Tibial artery (tissue), 4 donors: ENCODE data around the gene KAT2B.

Experiments
- DNase-seq, 2 donors: peaks; one replicate each; pipeline ENCODE4 v3.0.0-alpha.2; 2019
- H3K27ac ChIP-seq, 2 donors: fragments of 200-600 bp; sonication (generic) in 1 of 2; 1 replicate in 1 of 2; 2 replicates in 1 of 2; pipeline ENCODE4 v1.5.1; 2018 to 2019; ENCODE audit warnings: mild to moderate bottlenecking in 1 of 2
- H3K27me3 ChIP-seq, 2 donors: fragments of 200-600 bp; sonication (generic) in 1 of 2; one replicate each; pipeline versions ENCODE4 v1.5.1 to v1.6.0; 2016 to 2019
- H3K36me3 ChIP-seq, 3 donors: fragments of 200-600 bp; sonication (generic) in 2 of 3; one replicate each; pipeline ENCODE4 v1.5.1; 2016 to 2019; ENCODE audit warnings: mild to moderate bottlenecking in 2 of 3
- H3K4me1 ChIP-seq, 4 donors: fragments of 200-600 bp; sonication (generic) in 2 of 4; 1 replicate in 3 of 4; 2 replicates in 1 of 4; pipeline ENCODE4 v1.5.1; 2016 to 2019
- H3K4me3 ChIP-seq, 2 donors: fragments of 200-600 bp; sonication (generic) in 1 of 2; 1 replicate in 1 of 2; 2 replicates in 1 of 2; pipeline ENCODE4 v1.5.1; 2018 to 2019; ENCODE audit warnings: mild to moderate bottlenecking in 2 of 2
- H3K9me3 ChIP-seq, 3 donors: fragments of 200-600 bp; sonication (generic) in 1 of 3; one replicate each; pipeline ENCODE4 v1.5.1; 2016 to 2019
- CTCF ChIP-seq, 2 experiments: fragments of 200-600 bp in 1 of 2; fragments of 450-650 bp in 1 of 2; IDR thresholded peaks; one replicate each; pipeline ENCODE4 v1.5.1; 2017 to 2019; ENCODE audit warnings: antibody characterized with exemption in 2 of 2, mild to moderate bottlenecking in 1 of 2, moderate library complexity in 1 of 2
- intact Hi-C: fragments of 100-400 bp; cut with DNase I; formaldehyde crosslinking; loops from one replicate; pipeline ENCODE4 v1.15.0; 2023; ENCODE audit warnings: low total_unique reads

The KAT2B gene

GRCh38 chr3:20140881-20141280 is 100.6 kb downstream of the KAT2B start:
- intact Hi-C loops = no loop called here
- Histone ChIP-seq H3K4me1 (no peaks in the 10 kb centered on the region), H3K4me3 (no peak overlapping the region), H3K27ac (no peak overlapping the region), H3K36me3 (peaks cover 7 to 29% (median 22%) of the 10 kb centered on the region in 3 donors), H3K9me3 (no peaks in the 10 kb centered on the region), H3K27me3 (no peaks in the 10 kb centered on the region)
- no peak for DNase-seq
- TF ChIP-seq CTCF (IDR thresholded peaks at IDR 0.05) = no peak

DNA sequence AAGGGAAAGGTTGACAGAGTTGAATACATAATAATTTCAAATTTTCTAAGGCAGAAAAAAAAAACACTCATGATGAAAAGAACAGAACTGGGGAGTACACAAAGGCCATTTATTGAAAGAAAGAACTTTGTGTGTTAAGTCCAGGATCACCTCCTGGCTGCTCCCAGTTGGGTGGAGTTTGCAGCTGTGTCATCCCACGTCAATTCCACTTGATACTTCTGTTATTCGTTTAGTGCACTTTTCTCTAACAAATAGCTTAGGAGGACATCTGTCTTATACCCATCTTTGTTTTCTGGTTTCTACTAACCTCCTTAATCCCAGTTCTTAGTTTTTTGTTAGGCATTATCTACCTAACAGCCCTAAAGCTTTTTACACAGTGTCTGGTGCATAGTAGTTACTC is 101.1 kb downstream of the KAT2B start:
- intact Hi-C loops = no loop called here
- Histone ChIP-seq H3K27me3 (no peaks in the 10 kb centered on the region), H3K36me3 (peaks cover 7 to 29% (median 22%) of the 10 kb centered on the region in 3 donors), H3K4me1 (no peaks in the 10 kb centered on the region), H3K4me3 (no peak overlapping the region), H3K9me3 (no peaks in the 10 kb centered on the region), H3K27ac (no peak overlapping the region)
- no peak for DNase-seq
- TF ChIP-seq CTCF (IDR thresholded peaks at IDR 0.05) = no peak

GRCh38 chr3:20141851-20142250 is 101.6 kb downstream of the KAT2B start:
- no peaks in the 10 kb centered on the region for H3K4me1 ChIP-seq
- H3K9me3 ChIP-seq = no peaks in the 10 kb centered on the region
- peaks cover 7 to 27% (median 22%) of the 10 kb centered on the region in 3 donors for H3K36me3 ChIP-seq
- no peak for TF ChIP-seq CTCF (IDR thresholded peaks at IDR 0.05)
- no peak overlapping the region for H3K4me3 ChIP-seq
- no peaks in the 10 kb centered on the region for H3K27me3 ChIP-seq
- peak in 1 of 2 donors; percentile 25 for DNase-seq
- H3K27ac ChIP-seq = no peak overlapping the region
- intact Hi-C loops = no loop called here

GRCh38 chr3:20142517-20142916 is 102.3 kb downstream of the KAT2B start:
- H3K9me3 ChIP-seq = no peaks in the 10 kb centered on the region
- no peak for DNase-seq
- peaks cover 7 to 20% (median 19%) of the 10 kb centered on the region in 3 donors for H3K36me3 ChIP-seq
- H3K4me1 ChIP-seq = no peaks in the 10 kb centered on the region
- TF ChIP-seq CTCF (IDR thresholded peaks at IDR 0.05) = no peak
- no peak overlapping the region for H3K27ac ChIP-seq
- H3K27me3 ChIP-seq = no peaks in the 10 kb centered on the region
- no peak overlapping the region for H3K4me3 ChIP-seq
- intact Hi-C loops = no loop called here

DNA sequence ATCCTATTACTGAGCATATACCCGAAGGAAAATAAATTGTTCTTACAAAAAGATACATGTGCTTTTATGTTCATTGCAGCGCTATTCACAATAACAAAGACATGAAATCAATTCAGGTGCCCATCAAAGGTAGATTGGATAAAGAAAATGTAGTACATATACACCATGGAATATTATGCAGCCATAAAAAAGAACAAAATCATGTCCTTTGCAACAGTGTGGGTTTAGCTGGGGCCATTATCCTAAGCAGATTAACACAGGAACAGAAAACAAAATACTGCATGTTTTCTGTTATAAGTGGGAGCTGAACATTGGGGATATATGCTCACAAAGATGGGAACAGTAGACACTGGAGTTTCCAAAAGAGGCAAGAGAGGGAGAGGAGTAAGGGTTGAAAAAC is 103.3 kb downstream of the KAT2B start:
- Histone ChIP-seq H3K9me3 (no peaks in the 10 kb centered on the region), H3K27ac (no peak overlapping the region), H3K4me3 (no peak overlapping the region), H3K36me3 (peaks cover 16 to 25% (median 23%) of the 10 kb centered on the region in 3 donors), H3K4me1 (no peaks in the 10 kb centered on the region), H3K27me3 (no peaks in the 10 kb centered on the region)
- DNase-seq = no peak
- intact Hi-C loops = no loop called here
- no peak for TF ChIP-seq CTCF (IDR thresholded peaks at IDR 0.05)

GRCh38 chr3:20145874-20146273 is 105.6 kb downstream of the KAT2B start:
- no peaks in the 10 kb centered on the region for H3K4me1 ChIP-seq
- H3K9me3 ChIP-seq = no peaks in the 10 kb centered on the region
- intact Hi-C loops = no loop called here
- no peak overlapping the region for H3K4me3 ChIP-seq
- no peaks in the 10 kb centered on the region for H3K27me3 ChIP-seq
- no peak overlapping the region for H3K27ac ChIP-seq
- H3K36me3 ChIP-seq = peaks cover 24 to 32% (median 25%) of the 10 kb centered on the region in 3 donors
- DNase-seq = no peak
- no peak for TF ChIP-seq CTCF (IDR thresholded peaks at IDR 0.05)
